Activated T-helper 1 cell treated with Interleukin-2 at 50 U/mL for 16 hours (primary cell): ENCODE data around the gene SNX11.
"Not testable (repeated sequence)": the region's sequence is repeated elsewhere in the genome, so short reads cannot be mapped to it uniquely, and the experiment has no call there.

Source experiments
- DNase-seq: peaks from one replicate; pipeline ENCODE4 v3.0.0-alpha.2; 2020; ENCODE audit warnings: low read depth

The SNX11 gene

GRCh38 chr17:48107137-48108055 lies at the start of gene SNX11:
TSS of gene SNX11 (plus strand) at chr17:48107766. CDS start at chr17:48112044, 4,278 bp downstream.
- peak; percentile 88 for DNase-seq

GRCh38 chr17:48058393-48059124 lies 49.0 kb upstream of the SNX11 start:
- no peak for DNase-seq

DNA sequence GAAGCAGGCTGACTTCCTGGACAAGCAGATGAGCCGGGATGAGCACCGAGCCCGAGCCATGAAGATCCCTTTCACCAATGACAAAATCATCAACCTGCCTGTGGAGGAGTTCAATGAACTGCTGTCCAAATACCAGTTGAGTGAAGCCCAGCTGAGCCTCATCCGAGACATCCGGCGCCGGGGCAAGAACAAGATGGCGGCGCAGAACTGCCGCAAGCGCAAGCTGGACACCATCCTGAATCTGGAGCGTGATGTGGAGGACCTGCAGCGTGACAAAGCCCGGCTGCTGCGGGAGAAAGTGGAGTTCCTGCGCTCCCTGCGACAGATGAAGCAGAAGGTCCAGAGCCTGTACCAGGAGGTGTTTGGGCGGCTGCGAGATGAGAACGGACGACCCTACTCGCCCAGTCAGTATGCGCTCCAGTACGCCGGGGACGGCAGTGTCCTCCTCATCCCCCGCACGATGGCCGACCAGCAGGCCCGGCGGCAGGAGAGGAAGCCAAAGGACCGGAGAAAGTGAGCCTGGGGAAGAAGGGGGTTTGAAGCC lies 48.4 kb upstream of the SNX11 start:
- DNase-seq: no peak

- DNase-seq: no peak
Observed at GRCh38 chr17:48060249-48060648, 47.3 kb upstream of the SNX11 start.

DNA sequence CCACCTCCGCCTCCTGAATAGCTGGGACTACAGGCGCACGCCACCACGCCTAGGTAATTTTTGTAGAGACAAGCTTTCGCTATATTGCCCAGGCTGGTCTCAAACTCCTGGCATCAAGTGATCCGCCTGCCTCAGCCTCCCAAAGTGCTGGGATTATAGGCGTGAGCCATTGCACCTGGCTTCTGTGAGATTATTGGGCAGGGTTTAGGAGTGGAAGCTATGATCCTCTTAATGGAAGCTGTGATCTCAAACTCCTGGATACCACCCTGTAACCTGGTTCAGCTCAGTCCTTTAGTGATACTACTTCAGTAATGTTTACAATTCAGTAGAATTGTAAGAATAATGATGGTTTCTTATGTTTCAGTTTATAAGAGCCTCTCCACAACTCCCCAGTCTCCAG lies 45.3 kb upstream of the SNX11 start:
- DNase-seq: no peak

GRCh38 chr17:48064638-48065037 lies 42.9 kb upstream of the SNX11 start:
- DNase-seq: no peak

DNA sequence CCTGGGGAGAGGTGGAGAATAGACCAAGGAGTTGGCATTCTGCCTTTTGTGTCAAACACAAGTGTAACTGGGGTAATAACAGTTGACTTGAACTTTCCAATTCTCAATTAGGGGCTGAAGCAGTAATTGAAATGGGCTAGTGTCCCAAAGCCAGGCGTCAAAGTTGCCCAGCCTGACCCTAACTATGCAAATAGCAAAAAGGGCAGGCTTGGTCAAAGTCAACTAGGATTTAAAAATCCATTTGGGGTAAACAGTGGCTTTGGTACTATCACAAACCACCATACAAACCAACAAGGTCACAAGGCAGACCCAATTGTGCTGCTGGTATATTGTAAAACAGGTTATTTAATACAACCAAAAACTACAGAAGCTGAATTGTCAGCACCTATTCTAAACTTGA lies 41.4 kb upstream of the SNX11 start:
- DNase-seq: no peak

DNA sequence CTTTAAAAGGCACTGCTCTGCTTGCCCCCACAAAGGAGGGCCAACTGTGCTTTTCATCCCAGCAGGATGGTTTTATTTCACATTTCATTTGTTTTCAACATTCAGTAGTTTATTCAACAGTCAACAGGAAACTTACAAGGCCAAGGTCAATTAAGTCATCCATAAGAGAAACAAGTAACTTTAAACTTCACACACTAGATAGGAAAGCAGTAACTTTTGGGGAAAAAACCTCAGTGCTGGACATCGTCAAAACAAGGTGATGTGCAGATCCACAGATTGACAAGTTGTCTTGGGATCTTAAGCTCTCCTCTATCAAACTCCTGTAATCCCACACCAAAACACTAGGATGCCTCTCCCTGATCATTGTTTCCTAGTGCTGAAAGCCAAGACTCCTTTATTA lies 40.9 kb upstream of the SNX11 start:
- no peak for DNase-seq

DNA sequence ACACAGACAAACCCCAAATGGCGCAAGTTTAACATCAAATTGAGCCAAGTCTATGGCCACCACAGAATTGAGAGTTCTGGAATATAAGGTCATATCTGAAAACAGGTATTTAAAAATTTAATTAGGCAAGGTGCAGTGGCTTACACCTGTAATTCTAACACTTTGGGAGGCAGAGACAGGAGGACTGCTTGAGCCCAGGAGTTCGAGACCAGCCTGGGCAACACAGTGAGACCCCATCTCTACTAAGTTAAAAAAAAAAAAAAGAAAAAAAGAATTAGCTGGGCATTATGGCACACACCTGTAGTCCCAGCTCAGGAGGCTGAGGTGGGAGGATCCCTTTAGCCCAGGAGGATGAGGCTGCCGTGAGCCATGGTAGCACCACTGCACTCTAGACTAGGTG lies 40.3 kb upstream of the SNX11 start:
- DNase-seq: no peak

DNA sequence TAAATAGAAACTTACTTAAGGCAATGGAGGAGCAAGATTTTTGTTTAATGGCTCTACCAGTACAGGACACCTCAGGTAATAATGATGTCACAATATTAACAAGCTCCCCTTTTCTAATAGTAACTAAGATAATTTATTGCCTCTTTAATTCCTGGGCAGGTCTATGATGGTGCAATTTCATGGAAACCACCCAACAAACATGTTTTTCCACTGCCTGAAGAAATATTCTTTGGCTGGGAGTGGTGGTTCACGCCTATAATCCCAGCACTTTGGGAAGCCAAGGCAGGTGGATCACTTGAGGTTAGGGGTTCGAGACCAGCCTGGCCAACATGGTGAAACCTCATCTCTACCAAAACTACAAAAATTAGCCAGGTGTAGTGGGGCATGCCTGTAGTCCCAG lies 39.8 kb upstream of the SNX11 start:
- DNase-seq: not testable (repeated sequence)

DNA sequence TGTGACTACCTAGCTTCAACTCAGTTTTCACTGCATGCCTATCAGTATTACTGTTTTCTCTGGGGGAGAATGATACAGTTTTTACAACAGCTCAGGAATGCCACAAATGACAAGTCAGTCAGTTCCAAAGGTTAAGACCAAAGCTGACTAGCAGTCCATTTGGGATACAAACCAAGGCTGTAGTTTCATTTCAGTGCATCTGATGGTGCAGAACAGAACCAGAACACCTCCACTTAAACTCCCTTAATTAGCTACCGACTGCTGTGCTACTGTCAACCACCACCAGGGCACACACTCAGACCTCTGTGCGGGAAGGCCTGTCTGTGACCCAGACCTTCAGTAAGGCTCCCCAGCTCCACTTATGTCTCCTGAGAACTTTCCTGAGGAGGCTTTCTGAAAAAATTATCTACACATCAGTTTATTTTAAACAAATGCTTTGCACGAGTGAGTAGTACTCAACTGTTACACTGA lies 39.0 kb upstream of the SNX11 start:
- DNase-seq: no peak

DNA sequence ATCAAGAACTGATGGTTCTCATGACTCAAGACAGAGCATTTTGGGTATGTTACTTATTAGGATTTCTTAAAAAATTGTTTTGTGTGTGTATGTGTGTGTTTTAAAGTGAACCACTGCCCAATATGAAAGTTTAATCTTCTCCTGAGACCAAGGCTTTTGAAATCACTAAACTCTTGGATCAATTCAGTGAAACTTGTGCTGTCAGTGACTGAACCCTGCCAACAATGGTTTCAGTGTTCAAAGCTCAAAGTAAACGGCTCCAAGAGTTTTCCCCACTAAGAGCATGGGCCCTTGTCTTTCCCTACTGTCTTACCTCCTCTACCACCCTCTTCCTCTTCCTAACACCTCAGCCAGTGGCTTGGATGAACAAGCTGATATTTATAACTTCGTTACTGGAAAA lies 37.4 kb upstream of the SNX11 start:
- no peak for DNase-seq

GRCh38 chr17:48071654-48072053 lies 35.9 kb upstream of the SNX11 start:
- no peak for DNase-seq

DNA sequence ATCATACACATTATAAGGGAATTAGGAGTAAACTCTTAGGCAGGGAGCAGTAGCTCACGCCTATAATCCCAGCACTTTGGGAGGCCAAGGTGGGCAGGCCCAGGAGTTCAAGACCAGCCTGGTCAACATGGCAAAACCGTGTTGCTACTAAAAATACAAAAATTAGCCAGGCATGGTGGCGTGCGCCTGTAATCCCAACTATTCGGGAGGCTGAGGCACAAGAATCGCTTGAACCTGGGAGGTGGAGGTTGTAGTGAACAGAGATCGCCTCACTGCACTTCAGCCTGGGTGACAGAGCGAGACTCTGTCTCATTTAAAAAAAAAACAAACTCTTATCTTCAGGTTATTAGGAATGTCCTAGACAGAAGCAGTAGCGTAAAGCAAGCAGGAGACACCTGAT lies 34.8 kb upstream of the SNX11 start:
- not testable (repeated sequence) for DNase-seq

DNA sequence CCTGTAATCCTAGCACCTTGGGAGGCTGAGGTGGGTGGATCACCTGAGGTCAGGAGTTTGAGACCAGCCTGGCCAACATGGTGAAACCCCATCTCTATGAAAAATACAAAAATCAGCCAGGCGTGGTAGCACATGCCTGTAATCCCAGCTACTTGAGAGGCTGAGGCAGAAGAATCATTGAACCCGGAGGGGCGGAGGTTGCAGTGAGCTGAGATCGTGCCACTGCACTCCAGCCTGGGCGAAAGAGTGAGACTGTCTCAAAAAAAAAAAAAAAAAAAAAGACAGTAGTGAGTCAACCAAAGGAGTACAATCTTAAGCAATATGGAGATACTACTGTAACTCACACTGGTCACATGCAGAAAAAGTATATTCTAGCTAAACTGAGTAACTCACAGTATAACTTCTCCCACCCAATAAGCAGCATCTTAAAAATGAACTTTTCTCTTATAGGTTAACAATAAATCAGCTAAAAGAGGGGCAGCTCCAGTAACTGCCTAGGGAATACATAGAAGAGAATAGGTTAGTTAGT lies 33.9 kb upstream of the SNX11 start:
- DNase-seq: not testable (repeated sequence)

- peak; percentile 43 for DNase-seq
Observed at GRCh38 chr17:48074322-48075081, 33.1 kb upstream of the SNX11 start.

DNA sequence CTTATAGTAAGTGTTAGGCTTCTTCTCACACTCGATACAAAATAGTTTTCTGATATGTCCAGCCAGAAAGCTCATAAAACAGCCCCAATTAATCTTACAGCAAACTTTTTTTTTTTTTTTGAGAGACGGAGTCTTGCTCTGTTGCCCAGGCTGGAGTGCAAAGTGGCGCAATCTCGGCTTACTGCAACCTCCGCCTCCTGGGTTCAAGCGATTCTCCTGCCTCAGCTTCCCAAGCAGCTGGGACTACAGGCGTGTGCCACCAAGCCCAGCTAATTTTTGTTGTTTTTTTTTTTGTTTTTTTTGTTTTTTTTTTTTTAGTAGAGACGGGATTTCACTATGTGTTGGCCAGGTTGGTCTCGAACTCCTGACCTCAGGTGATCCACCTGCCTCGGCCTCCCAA lies 30.4 kb upstream of the SNX11 start:
- DNase-seq: not testable (repeated sequence)

- no peak for DNase-seq
Observed at GRCh38 chr17:48081858-48082257, 25.7 kb upstream of the SNX11 start.

GRCh38 chr17:48084932-48085331 lies 22.6 kb upstream of the SNX11 start:
- DNase-seq: no peak

GRCh38 chr17:48093341-48094045 lies 14.1 kb upstream of the SNX11 start:
- DNase-seq: no peak

- no peak for DNase-seq
Observed at GRCh38 chr17:48095611-48096010, 12.0 kb upstream of the SNX11 start.
